ENCODE results near the gene TFB2M.

GRCh38 chr1:246583448-246584185, 17.6 kb upstream of the TFB2M start:
- TF ChIP-seq TAF1 (IDR thresholded peaks at IDR 0.05; ENCODE audit: borderline replicate concordance, insufficient read depth, low read length) (no peak), POLR2AphosphoS5 (IDR thresholded peaks at IDR 0.05; ENCODE audit: low read depth, low read length) (no peak), SIN3A (IDR thresholded peaks at IDR 0.05; ENCODE audit: borderline replicate concordance, insufficient read depth, low read length) (no peak), REST (IDR thresholded peaks at IDR 0.05; ENCODE audit: insufficient read depth in 1 of 2, low read depth in 2 of 2, low read length in 2 of 2) (no peak), FOXP2 (optimal IDR thresholded peaks at IDR 0.05; ENCODE audit: borderline replicate concordance, extremely low read depth, extremely low read length, insufficient read depth) (no peak)

All from PFSK-1 (cell line).